GM19468 (cell line): ENCODE data around the gene DOK6.
"Not testable (repeated sequence)": the region's sequence is repeated elsewhere in the genome, so short reads cannot be mapped to it uniquely, and the experiment has no call there.

Source experiments
- ATAC-seq: cut with Tn5 transposase; IDR thresholded peaks from one replicate; pipeline ENCODE4 v1.9.1; 2021; ENCODE audit warnings: mild to moderate bottlenecking, moderate library complexity, moderate number of reproducible peaks; ENCODE audit not compliant: unreplicated experiment; ENCODE audit errors: extremely low read depth

DOK6 gene

GRCh38 chr18:69400253-69400975 lies at the start of gene DOK6:
Gene DOK6, plus strand, starts transcription at chr18:69400888.
- ATAC-seq = no peak

GRCh38 chr18:69353023-69353422 lies 47.7 kb upstream of the DOK6 start:
- no peak for ATAC-seq

GRCh38 chr18:69357590-69357989 lies 43.1 kb upstream of the DOK6 start:
- no peak for ATAC-seq

GRCh38 chr18:69358212-69358895 lies 42.3 kb upstream of the DOK6 start:
- no peak for ATAC-seq

GRCh38 chr18:69359768-69360167 lies 40.9 kb upstream of the DOK6 start:
- ATAC-seq = not testable (repeated sequence)

GRCh38 chr18:69364930-69365329 lies 35.8 kb upstream of the DOK6 start:
- no peak for ATAC-seq

- ATAC-seq = no peak
Observed at GRCh38 chr18:69365658-69366057, 35.0 kb upstream of the DOK6 start.

GRCh38 chr18:69367104-69367503 lies 33.6 kb upstream of the DOK6 start:
- no peak for ATAC-seq

GRCh38 chr18:69371729-69372128 lies 29.0 kb upstream of the DOK6 start:
- no peak for ATAC-seq

- ATAC-seq = no peak
Observed at GRCh38 chr18:69380324-69380723, 20.4 kb upstream of the DOK6 start.

GRCh38 chr18:69383186-69383585 lies 17.5 kb upstream of the DOK6 start:
- no peak for ATAC-seq

GRCh38 chr18:69387186-69387585 lies 13.5 kb upstream of the DOK6 start:
- ATAC-seq = no peak

- no peak for ATAC-seq
Observed at GRCh38 chr18:69388222-69388621, 12.5 kb upstream of the DOK6 start.

GRCh38 chr18:69397096-69397495 lies 3.6 kb upstream of the DOK6 start:
- ATAC-seq = no peak

- ATAC-seq = no peak
Observed at GRCh38 chr18:69399253-69399652, 1.4 kb upstream of the DOK6 start.

GRCh38 chr18:69400976-69401225 lies 213 bp downstream of the DOK6 start:
- no peak for ATAC-seq

GRCh38 chr18:69401226-69401971 lies 711 bp downstream of the DOK6 start:
- no peak for ATAC-seq

- ATAC-seq = no peak
Observed at GRCh38 chr18:69401972-69402532, 1.4 kb downstream of the DOK6 start.

GRCh38 chr18:69402533-69402989 lies 1.9 kb downstream of the DOK6 start:
- no peak for ATAC-seq

- ATAC-seq = no peak
Observed at GRCh38 chr18:69408522-69408921, 7.8 kb downstream of the DOK6 start.

GRCh38 chr18:69411199-69411598 lies 10.5 kb downstream of the DOK6 start:
- no peak for ATAC-seq
